ENCODE data around the gene ARL5C.

DNA sequence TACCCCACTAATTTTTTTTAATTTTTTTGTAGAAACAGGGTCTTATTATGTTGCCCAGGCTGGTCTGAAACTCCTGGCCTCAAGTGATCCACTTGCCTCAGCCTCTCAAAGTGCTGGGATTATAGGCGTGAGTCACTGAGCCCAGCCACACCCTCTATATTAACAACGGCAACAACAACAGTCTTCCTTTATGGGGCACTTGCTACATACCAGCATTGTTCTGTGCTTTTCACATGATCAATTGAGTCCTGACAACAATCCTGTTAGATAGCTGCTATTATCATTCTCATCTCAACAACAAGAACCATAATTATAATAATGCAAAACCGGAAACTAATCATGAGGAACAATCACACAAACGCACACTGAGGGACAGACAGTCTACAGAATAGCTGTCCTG lies 12.6 kb upstream of the ARL5C start:
- no peak for TF ChIP-seq POLR2A (IDR thresholded peaks at IDR 0.05)
- TF ChIP-seq CTCF (IDR thresholded peaks at IDR 0.05): no peak
